Stimulated activated CD4-positive, alpha-beta T cell treated with anti-CD3 and anti-CD28 coated beads, TNF-alpha, amount 100 ng/mL, for 24 hours (primary cell): ENCODE results near the gene CCDC33.
A peak's percentile ranks its signal among the peaks of the same experiment; 100 is the strongest.

Source experiments
- DNase-seq, 3 experiments: peaks; one replicate each; pipeline ENCODE4 v3.0.0-alpha.2; 2020; ENCODE audit warnings: low read depth in 3 of 3

The CCDC33 gene

GRCh38 chr15:74235962-74236361, at the start of gene CCDC33:
Gene CCDC33 (plus strand): TSS chr15:74236326. CDS start chr15:74236720, 394 bp downstream.
- no peak for DNase-seq

- DNase-seq = no peak
Observed at GRCh38 chr15:74188216-74188615, 47.9 kb upstream of the CCDC33 start.

GRCh38 chr15:74191798-74192197, 44.3 kb upstream of the CCDC33 start:
- no peak for DNase-seq

- no peak for DNase-seq
Observed at GRCh38 chr15:74192751-74193150, 43.4 kb upstream of the CCDC33 start.

GRCh38 chr15:74193299-74193718, 42.8 kb upstream of the CCDC33 start:
- no peak for DNase-seq

GRCh38 chr15:74193905-74194304, 42.2 kb upstream of the CCDC33 start:
- no peak for DNase-seq

- DNase-seq = no peak
Observed at GRCh38 chr15:74194572-74195559, 41.3 kb upstream of the CCDC33 start.

GRCh38 chr15:74196175-74196574, 40.0 kb upstream of the CCDC33 start:
- DNase-seq = no peak

- DNase-seq = no peak
Observed at GRCh38 chr15:74197176-74197965, 38.8 kb upstream of the CCDC33 start.

- DNase-seq = no peak
Observed at GRCh38 chr15:74199297-74199652, 36.9 kb upstream of the CCDC33 start.

GRCh38 chr15:74200412-74200815, 35.7 kb upstream of the CCDC33 start:
- DNase-seq = no peak

- DNase-seq = no peak
Observed at GRCh38 chr15:74200871-74201419, 35.2 kb upstream of the CCDC33 start.

- no peak for DNase-seq
Observed at GRCh38 chr15:74201710-74202420, 34.3 kb upstream of the CCDC33 start.

- peak in 1 of 3 experiments; percentile 4 for DNase-seq
Observed at GRCh38 chr15:74202452-74203401, 33.4 kb upstream of the CCDC33 start, which contains the start of gene STRA6. Gene STRA6 (minus strand): TSS chr15:74202787. CDS start chr15:74202267, 520 bp downstream.

- no peak for DNase-seq
Observed at GRCh38 chr15:74203914-74204431, 32.2 kb upstream of the CCDC33 start.

- DNase-seq = no peak
Observed at GRCh38 chr15:74205582-74205947, 30.6 kb upstream of the CCDC33 start.

- no peak for DNase-seq
Observed at GRCh38 chr15:74206801-74207281, 29.3 kb upstream of the CCDC33 start.

- DNase-seq = no peak
Observed at GRCh38 chr15:74207652-74208440, 28.3 kb upstream of the CCDC33 start.

GRCh38 chr15:74208496-74208895, 27.6 kb upstream of the CCDC33 start:
- no peak for DNase-seq
